Neural cell (in vitro differentiated cells): ENCODE data around the gene FUBP1. TPM values are rescaled to one million over a fixed set of nuclear protein-coding genes. Genes with fewer than 3 reads are reported as not detected.

Experiments
- H2AFZ ChIP-seq: fragments of 200-600, 300-800 bp; sonication (generic), shearing (Covaris generic); 2 replicates; pipeline ENCODE4 v1.6.0; 2014; ENCODE audit warnings: low read depth, mild to moderate bottlenecking, antibody characterized with exemption, low read length, moderate library complexity
- H3F3A ChIP-seq: fragments of 200-600 bp; shearing (Covaris generic); 2 replicates; pipeline ENCODE4 v1.6.1; 2016; ENCODE audit warnings: mild to moderate bottlenecking, moderate library complexity, mixed read lengths, antibody characterized with exemption, low read length; ENCODE audit not compliant: insufficient read depth, poor library complexity, severe bottlenecking
- H3K27ac ChIP-seq: fragments of 200-600, 300-800 bp; sonication (generic), shearing (Covaris generic); 2 replicates; pipeline ENCODE4 v1.5.1; 2014; ENCODE audit warnings: mild to moderate bottlenecking, low read length, moderate library complexity
- H3K27me3 ChIP-seq: fragments of 300-800, 200-600 bp; sonication (generic), shearing (Covaris generic); 2 replicates; pipeline ENCODE4 v1.6.0; 2014; ENCODE audit warnings: mild to moderate bottlenecking, low read depth, low read length, moderate library complexity; ENCODE audit not compliant: insufficient read depth
- H3K36me3 ChIP-seq: fragments of 300-800, 200-600 bp; sonication (generic), shearing (Covaris generic); 2 replicates; pipeline ENCODE4 v1.5.1; 2014; ENCODE audit warnings: mild to moderate bottlenecking, antibody characterized with exemption, low read length, moderate library complexity; ENCODE audit not compliant: insufficient read depth
- H3K4me2 ChIP-seq: fragments of 300-800, 200-600 bp; sonication (generic), shearing (Covaris generic); 2 replicates; pipeline ENCODE4 v1.6.0; 2014; ENCODE audit warnings: mild to moderate bottlenecking, low read length
- H3K4me3 ChIP-seq: fragments of 300-800, 200-600 bp; sonication (generic), shearing (Covaris generic); 2 replicates; pipeline ENCODE4 v1.5.1; 2014; ENCODE audit warnings: mild to moderate bottlenecking, low read length, moderate library complexity
- H3K79me2 ChIP-seq: fragments of 200-600 bp; shearing (Covaris generic); replicated peaks from 2 replicates; pipeline ENCODE4 v1.6.0; 2014; ENCODE audit warnings: mild to moderate bottlenecking, low read length, moderate library complexity; ENCODE audit not compliant: insufficient read depth
- H3K9ac ChIP-seq: fragments of 300-800, 200-600 bp; sonication (generic), shearing (Covaris generic); 2 replicates; pipeline ENCODE4 v1.6.1; 2016; ENCODE audit warnings: mild to moderate bottlenecking, low read length, mixed read lengths
- H3K9me2 ChIP-seq: fragments of 200-600 bp; shearing (Covaris generic); 2 replicates; pipeline ENCODE4 v1.6.1; 2016; ENCODE audit warnings: mild to moderate bottlenecking, low read length, mixed read lengths; ENCODE audit not compliant: insufficient read depth
- H3K9me3 ChIP-seq: fragments of 200-600, 300-800 bp; sonication (generic), shearing (Covaris generic); 2 replicates; pipeline ENCODE4 v1.6.1; 2016; ENCODE audit warnings: mild to moderate bottlenecking, mixed run types, low read length, moderate library complexity, mixed read lengths
- H4K20me1 ChIP-seq: fragments of 200-600 bp; shearing (Covaris generic); 2 replicates; pipeline ENCODE4 v1.6.1; 2016; ENCODE audit warnings: mild to moderate bottlenecking, mixed run types; ENCODE audit not compliant: insufficient read depth
- EP300 ChIP-seq: fragments of 450-650 bp; conservative IDR thresholded peaks from 2 replicates; pipeline ENCODE4 v1.6.1; 2014; ENCODE audit warnings: antibody characterized with exemption, mild to moderate bottlenecking, moderate library complexity; ENCODE audit not compliant: poor library complexity, severe bottlenecking
- EZH2 ChIP-seq: fragments of 200-600, 300-800 bp; shearing (Covaris generic), sonication (generic); IDR thresholded peaks from 2 replicates; pipeline ENCODE4 v1.6.1; 2014; ENCODE audit warnings: antibody characterized with exemption, low read length, borderline replicate concordance, mild to moderate bottlenecking; ENCODE audit not compliant: insufficient read depth, poor library complexity, severe bottlenecking
- MXI1 ChIP-seq: fragments of 450-650 bp; conservative IDR thresholded peaks from 2 replicates; pipeline ENCODE4 v1.6.1; 2014; ENCODE audit warnings: antibody characterized with exemption, mild to moderate bottlenecking; ENCODE audit not compliant: poor library complexity, severe bottlenecking
- POLR2AphosphoS5 ChIP-seq: IDR thresholded peaks from 2 replicates; pipeline ENCODE4 v1.6.1; 2012
- RAD21 ChIP-seq: fragments of 450-650 bp; conservative IDR thresholded peaks from 2 replicates; pipeline ENCODE4 v1.6.1; 2014; ENCODE audit warnings: antibody characterized with exemption, mild to moderate bottlenecking, moderate library complexity
- SMC3 ChIP-seq: fragments of 450-650 bp; conservative IDR thresholded peaks from 2 replicates; pipeline ENCODE4 v1.6.1; 2014; ENCODE audit warnings: antibody characterized with exemption, mild to moderate bottlenecking, moderate library complexity; ENCODE audit not compliant: poor library complexity
- TAF1 ChIP-seq: IDR thresholded peaks from 2 replicates; pipeline ENCODE4 v1.6.1; 2012; ENCODE audit warnings: low read depth
- polyA plus RNA-seq: library from polyadenylated mRNA; depleted of rRNA; stranded (reverse); fragments of >200 nt; gene quantifications from 2 replicates; pipeline ENCODE4 v1.2.3, GENCODE V29; 2014
- TF ChIP-seq, protein P1 (sequence below): fragments of 450-650 bp; IDR thresholded peaks from 2 replicates; pipeline ENCODE4 v1.5.1; 2014; ENCODE audit warnings: antibody characterized with exemption, mild to moderate bottlenecking, moderate library complexity; ENCODE audit not compliant: poor library complexity, severe bottlenecking
- TF ChIP-seq, protein P2 (sequence below): IDR thresholded peaks from 2 replicates; pipeline ENCODE4 v1.6.1; 2012; ENCODE audit warnings: borderline replicate concordance

Gene FUBP1
- polyA plus RNA-seq, 1 donor from 2014 or later = 630 TPM

DNA sequence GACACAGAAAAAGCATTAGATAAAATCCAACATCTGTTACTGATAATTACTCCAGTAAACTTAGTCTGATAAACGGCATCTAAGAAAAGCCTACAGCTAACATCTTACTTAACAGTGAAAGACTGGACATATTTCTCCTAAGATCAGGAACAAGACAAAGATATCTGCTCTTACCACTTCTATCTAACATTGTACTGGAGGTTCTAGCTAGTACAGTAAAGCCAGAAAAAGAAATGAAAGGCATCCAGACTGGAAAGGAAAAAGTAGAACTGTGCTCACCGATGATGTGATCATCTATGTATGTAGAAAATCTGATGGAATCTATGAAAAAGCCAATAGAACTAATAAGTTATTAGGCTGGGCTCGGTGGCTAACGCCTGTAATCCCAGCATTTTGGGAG is 68.8 kb downstream of the FUBP1 start:
- H3F3A ChIP-seq = no peaks in the 10 kb centered on the region
- H3K4me3 ChIP-seq = no peak overlapping the region
- no peaks in the 10 kb centered on the region for H4K20me1 ChIP-seq
- H3K27me3 ChIP-seq = no peaks in the 10 kb centered on the region
- H3K36me3 ChIP-seq = no peaks in the 10 kb centered on the region
- H3K9me2 ChIP-seq = no peaks in the 10 kb centered on the region
- H2AFZ ChIP-seq = no peak overlapping the region
- no peaks in the 10 kb centered on the region for H3K9me3 ChIP-seq
- H3K4me2 ChIP-seq = no peak overlapping the region
- no peak for TF ChIP-seq MXI1
- no peak for TF ChIP-seq RAD21
- no peak for TF ChIP-seq EP300
- TF ChIP-seq, protein P1, sequence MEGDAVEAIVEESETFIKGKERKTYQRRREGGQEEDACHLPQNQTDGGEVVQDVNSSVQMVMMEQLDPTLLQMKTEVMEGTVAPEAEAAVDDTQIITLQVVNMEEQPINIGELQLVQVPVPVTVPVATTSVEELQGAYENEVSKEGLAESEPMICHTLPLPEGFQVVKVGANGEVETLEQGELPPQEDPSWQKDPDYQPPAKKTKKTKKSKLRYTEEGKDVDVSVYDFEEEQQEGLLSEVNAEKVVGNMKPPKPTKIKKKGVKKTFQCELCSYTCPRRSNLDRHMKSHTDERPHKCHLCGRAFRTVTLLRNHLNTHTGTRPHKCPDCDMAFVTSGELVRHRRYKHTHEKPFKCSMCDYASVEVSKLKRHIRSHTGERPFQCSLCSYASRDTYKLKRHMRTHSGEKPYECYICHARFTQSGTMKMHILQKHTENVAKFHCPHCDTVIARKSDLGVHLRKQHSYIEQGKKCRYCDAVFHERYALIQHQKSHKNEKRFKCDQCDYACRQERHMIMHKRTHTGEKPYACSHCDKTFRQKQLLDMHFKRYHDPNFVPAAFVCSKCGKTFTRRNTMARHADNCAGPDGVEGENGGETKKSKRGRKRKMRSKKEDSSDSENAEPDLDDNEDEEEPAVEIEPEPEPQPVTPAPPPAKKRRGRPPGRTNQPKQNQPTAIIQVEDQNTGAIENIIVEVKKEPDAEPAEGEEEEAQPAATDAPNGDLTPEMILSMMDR = no peak
- no peak for TF ChIP-seq POLR2AphosphoS5
- no peak for TF ChIP-seq EZH2
- TF ChIP-seq, protein P2, sequence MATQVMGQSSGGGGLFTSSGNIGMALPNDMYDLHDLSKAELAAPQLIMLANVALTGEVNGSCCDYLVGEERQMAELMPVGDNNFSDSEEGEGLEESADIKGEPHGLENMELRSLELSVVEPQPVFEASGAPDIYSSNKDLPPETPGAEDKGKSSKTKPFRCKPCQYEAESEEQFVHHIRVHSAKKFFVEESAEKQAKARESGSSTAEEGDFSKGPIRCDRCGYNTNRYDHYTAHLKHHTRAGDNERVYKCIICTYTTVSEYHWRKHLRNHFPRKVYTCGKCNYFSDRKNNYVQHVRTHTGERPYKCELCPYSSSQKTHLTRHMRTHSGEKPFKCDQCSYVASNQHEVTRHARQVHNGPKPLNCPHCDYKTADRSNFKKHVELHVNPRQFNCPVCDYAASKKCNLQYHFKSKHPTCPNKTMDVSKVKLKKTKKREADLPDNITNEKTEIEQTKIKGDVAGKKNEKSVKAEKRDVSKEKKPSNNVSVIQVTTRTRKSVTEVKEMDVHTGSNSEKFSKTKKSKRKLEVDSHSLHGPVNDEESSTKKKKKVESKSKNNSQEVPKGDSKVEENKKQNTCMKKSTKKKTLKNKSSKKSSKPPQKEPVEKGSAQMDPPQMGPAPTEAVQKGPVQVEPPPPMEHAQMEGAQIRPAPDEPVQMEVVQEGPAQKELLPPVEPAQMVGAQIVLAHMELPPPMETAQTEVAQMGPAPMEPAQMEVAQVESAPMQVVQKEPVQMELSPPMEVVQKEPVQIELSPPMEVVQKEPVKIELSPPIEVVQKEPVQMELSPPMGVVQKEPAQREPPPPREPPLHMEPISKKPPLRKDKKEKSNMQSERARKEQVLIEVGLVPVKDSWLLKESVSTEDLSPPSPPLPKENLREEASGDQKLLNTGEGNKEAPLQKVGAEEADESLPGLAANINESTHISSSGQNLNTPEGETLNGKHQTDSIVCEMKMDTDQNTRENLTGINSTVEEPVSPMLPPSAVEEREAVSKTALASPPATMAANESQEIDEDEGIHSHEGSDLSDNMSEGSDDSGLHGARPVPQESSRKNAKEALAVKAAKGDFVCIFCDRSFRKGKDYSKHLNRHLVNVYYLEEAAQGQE = no peak
- TF ChIP-seq TAF1 = no peak
- no peak overlapping the region for H3K27ac ChIP-seq
- H3K9ac ChIP-seq = no peak overlapping the region
- no peaks in the 10 kb centered on the region for H3K79me2 ChIP-seq

GRCh38 chr1:77906624-77907023 is 72.2 kb downstream of the FUBP1 start:
- H3K4me2 ChIP-seq = no peak overlapping the region
- no peaks in the 10 kb centered on the region for H3F3A ChIP-seq
- no peak overlapping the region for H3K27ac ChIP-seq
- H3K27me3 ChIP-seq = no peaks in the 10 kb centered on the region
- TF ChIP-seq EZH2 = no peak
- TF ChIP-seq RAD21 = no peak
- TF ChIP-seq POLR2AphosphoS5 = no peak
- TF ChIP-seq TAF1 = no peak
- TF ChIP-seq MXI1 = no peak
- TF ChIP-seq EP300 = no peak
- TF ChIP-seq, protein P2 = no peak
- TF ChIP-seq, protein P1 = no peak
- no peak for TF ChIP-seq SMC3
- H2AFZ ChIP-seq = no peak overlapping the region
- H4K20me1 ChIP-seq = no peaks in the 10 kb centered on the region
- no peaks in the 10 kb centered on the region for H3K79me2 ChIP-seq
- no peak overlapping the region for H3K9ac ChIP-seq
- no peaks in the 10 kb centered on the region for H3K9me2 ChIP-seq
- H3K9me3 ChIP-seq = no peaks in the 10 kb centered on the region
- no peaks in the 10 kb centered on the region for H3K36me3 ChIP-seq
- no peak overlapping the region for H3K4me3 ChIP-seq
